ENCODE measurements around the gene EP400. TPM values are rescaled to one million over a fixed set of nuclear protein-coding genes. Genes with fewer than 3 reads are reported as not detected.

Gene EP400
- total RNA-seq, 1 donor from 2014 or later, result 35.9 TPM

DNA sequence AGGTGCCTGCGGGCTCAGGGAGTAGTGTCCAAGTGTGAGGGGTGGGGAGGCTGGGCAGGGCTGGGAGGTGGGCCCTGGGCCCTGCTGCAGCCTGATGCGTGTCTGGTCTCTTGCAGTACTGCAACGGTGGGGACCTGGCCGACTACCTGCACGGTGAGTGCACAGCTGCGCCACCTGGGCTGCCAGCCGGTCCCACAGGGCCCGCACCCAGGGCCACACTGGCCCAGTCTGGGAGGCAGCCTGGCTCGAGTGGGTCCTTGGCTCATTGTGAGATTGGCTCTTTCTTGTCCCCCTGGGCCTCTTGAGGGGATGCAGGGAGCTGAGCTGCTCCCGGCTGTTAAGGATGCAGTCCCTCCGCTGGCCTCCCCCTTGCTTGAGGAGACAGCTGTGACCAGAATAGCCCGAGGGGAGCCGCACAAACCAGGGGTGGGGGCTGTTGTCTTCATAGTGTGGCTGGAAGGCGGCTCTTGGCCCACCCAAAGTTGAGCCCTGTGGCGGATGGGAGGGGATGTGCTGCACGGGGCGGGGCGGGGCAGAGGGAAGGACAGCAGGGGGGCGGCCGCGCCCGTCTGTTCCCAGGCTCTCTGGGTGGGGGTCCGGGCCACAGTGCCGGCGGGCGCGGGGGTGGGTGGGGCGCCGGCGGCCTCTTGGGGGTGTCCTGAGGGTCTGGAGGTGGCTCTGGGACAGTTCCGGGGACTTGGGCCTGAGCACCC lies 42.2 kb upstream of the EP400 start:
- no peaks in the 10 kb centered on the region for H3K9me3 Mint-ChIP-seq (ENCODE audit: low read depth)
- TF ChIP-seq, protein P1, sequence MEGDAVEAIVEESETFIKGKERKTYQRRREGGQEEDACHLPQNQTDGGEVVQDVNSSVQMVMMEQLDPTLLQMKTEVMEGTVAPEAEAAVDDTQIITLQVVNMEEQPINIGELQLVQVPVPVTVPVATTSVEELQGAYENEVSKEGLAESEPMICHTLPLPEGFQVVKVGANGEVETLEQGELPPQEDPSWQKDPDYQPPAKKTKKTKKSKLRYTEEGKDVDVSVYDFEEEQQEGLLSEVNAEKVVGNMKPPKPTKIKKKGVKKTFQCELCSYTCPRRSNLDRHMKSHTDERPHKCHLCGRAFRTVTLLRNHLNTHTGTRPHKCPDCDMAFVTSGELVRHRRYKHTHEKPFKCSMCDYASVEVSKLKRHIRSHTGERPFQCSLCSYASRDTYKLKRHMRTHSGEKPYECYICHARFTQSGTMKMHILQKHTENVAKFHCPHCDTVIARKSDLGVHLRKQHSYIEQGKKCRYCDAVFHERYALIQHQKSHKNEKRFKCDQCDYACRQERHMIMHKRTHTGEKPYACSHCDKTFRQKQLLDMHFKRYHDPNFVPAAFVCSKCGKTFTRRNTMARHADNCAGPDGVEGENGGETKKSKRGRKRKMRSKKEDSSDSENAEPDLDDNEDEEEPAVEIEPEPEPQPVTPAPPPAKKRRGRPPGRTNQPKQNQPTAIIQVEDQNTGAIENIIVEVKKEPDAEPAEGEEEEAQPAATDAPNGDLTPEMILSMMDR (IDR thresholded peaks at IDR 0.05), result no peak
- DNase-seq (ENCODE audit: low spot score), result no peak
- H3K36me3 Mint-ChIP-seq (ENCODE audit: low read depth), result peaks cover 6% of the 10 kb centered on the region
- H3K27me3 Mint-ChIP-seq (ENCODE audit: low read depth), result no peaks in the 10 kb centered on the region
- H3K27ac Mint-ChIP-seq (ENCODE audit: unreplicated experiment), result no peak overlapping the region
- H3K4me1 Mint-ChIP-seq (ENCODE audit: low read depth), result peaks cover 27% of the 10 kb centered on the region
- no peak overlapping the region for H3K4me3 Mint-ChIP-seq (ENCODE audit: unreplicated experiment)

- Mint-ChIP-seq H3K27me3 (ENCODE audit: low read depth) (no peaks in the 10 kb centered on the region), H3K36me3 (ENCODE audit: low read depth) (peaks cover 6% of the 10 kb centered on the region), H3K4me1 (ENCODE audit: low read depth) (peaks cover 33% of the 10 kb centered on the region), H3K27ac (ENCODE audit: unreplicated experiment) (no peak overlapping the region), H3K9me3 (ENCODE audit: low read depth) (no peaks in the 10 kb centered on the region), H3K4me3 (ENCODE audit: unreplicated experiment) (no peak overlapping the region)
- TF ChIP-seq, protein P1 (IDR thresholded peaks at IDR 0.05), result no peak
- peak; percentile 92 for DNase-seq (ENCODE audit: low spot score)
These were observed 41.4 kb upstream of the EP400 start for GRCh38 chr12:131908092-131909080.

- TF ChIP-seq, protein P1 (IDR thresholded peaks at IDR 0.05), result no peak
- Mint-ChIP-seq H3K9me3 (ENCODE audit: low read depth) (no peaks in the 10 kb centered on the region), H3K27me3 (ENCODE audit: low read depth) (no peaks in the 10 kb centered on the region), H3K27ac (ENCODE audit: unreplicated experiment) (no peak overlapping the region), H3K4me3 (ENCODE audit: unreplicated experiment) (no peak overlapping the region), H3K36me3 (ENCODE audit: low read depth) (peaks cover 6% of the 10 kb centered on the region), H3K4me1 (ENCODE audit: low read depth) (peaks cover 34% of the 10 kb centered on the region)
- DNase-seq (ENCODE audit: low spot score), result peak; percentile 92
These were observed 40.5 kb upstream of the EP400 start for GRCh38 chr12:131909081-131909751.

GRCh38 chr12:131909752-131910219 lies 40.0 kb upstream of the EP400 start:
- peak; percentile 92 for DNase-seq (ENCODE audit: low spot score)
- Mint-ChIP-seq H3K4me3 (ENCODE audit: unreplicated experiment) (no peak overlapping the region), H3K9me3 (ENCODE audit: low read depth) (no peaks in the 10 kb centered on the region), H3K27ac (ENCODE audit: unreplicated experiment) (no peak overlapping the region), H3K4me1 (ENCODE audit: low read depth) (peaks cover 34% of the 10 kb centered on the region), H3K36me3 (ENCODE audit: low read depth) (peaks cover 8% of the 10 kb centered on the region), H3K27me3 (ENCODE audit: low read depth) (no peaks in the 10 kb centered on the region)
- TF ChIP-seq, protein P1 (IDR thresholded peaks at IDR 0.05), result no peak

Data from chondrocyte (in vitro differentiated cells).